GM19468 (cell line): ENCODE measurements around the gene PRUNE1.

Experiments
- ATAC-seq: cut with Tn5 transposase; IDR thresholded peaks from one replicate; pipeline ENCODE4 v1.9.1; 2021; ENCODE audit warnings: mild to moderate bottlenecking, moderate library complexity, moderate number of reproducible peaks; ENCODE audit not compliant: unreplicated experiment; ENCODE audit errors: extremely low read depth

The PRUNE1 gene

GRCh38 chr1:151070474-151071276, 62.4 kb downstream of the PRUNE1 start, which contains the start of gene GABPB2:
GABPB2 (plus strand) TSS chr1:151070761; CDS start chr1:151088190, 17,429 bp downstream.
- peak; percentile 23 for ATAC-seq

- no peak for ATAC-seq
These were observed 64.0 kb downstream of the PRUNE1 start for GRCh38 chr1:151072224-151072623.
